Calu3 (cell line): ENCODE measurements around the gene TMEM82. TPM values are rescaled to one million over a fixed set of nuclear protein-coding genes. Genes with fewer than 3 reads are reported as not detected.

ENCODE experiments used
- BruUV-seq: library from RNA; stranded (reverse); fragments of 400-500 nt; replicated peaks from 2 replicates; lab custom pipeline; 2021; lab: Mats Ljungman, UMichigan
- CTCF ChIA-PET: fragments of 300-600 bp; sonication (Branson Sonifier 250); formaldehyde crosslinking; loops from one replicate; lab custom pipeline; 2022; ENCODE audit warnings: antibody characterized with exemption; lab: Charles Lee
- DNase-seq: peaks from one replicate; pipeline ENCODE4 v3.0.0; 2022
- H3K27ac Mint-ChIP-seq: one replicate; pipeline ENCODE4 v1.8.0; 2022; ENCODE audit warnings: mixed read lengths; ENCODE audit not compliant: unreplicated experiment
- H3K27me3 Mint-ChIP-seq: one replicate; pipeline ENCODE4 v1.8.0; 2022; ENCODE audit warnings: mixed read lengths; ENCODE audit not compliant: unreplicated experiment
- H3K36me3 Mint-ChIP-seq: one replicate; pipeline ENCODE4 v1.8.0; 2022; ENCODE audit warnings: mild to moderate bottlenecking, moderate library complexity, mixed read lengths; ENCODE audit not compliant: insufficient read depth, unreplicated experiment
- H3K4me1 Mint-ChIP-seq: one replicate; pipeline ENCODE4 v1.8.0; 2022; ENCODE audit warnings: mild to moderate bottlenecking, low read depth, mixed read lengths; ENCODE audit not compliant: unreplicated experiment
- H3K4me3 Mint-ChIP-seq: one replicate; pipeline ENCODE4 v1.8.0; 2022; ENCODE audit warnings: mild to moderate bottlenecking, low read depth, moderate library complexity, mixed read lengths; ENCODE audit not compliant: unreplicated experiment
- H3K9me3 Mint-ChIP-seq: one replicate; pipeline ENCODE4 v1.8.0; 2022; ENCODE audit warnings: low read depth, mixed read lengths; ENCODE audit not compliant: unreplicated experiment
- CTCF ChIP-seq: fragments of 200-600 bp; IDR thresholded peaks from one replicate; pipeline ENCODE4 v1.8.0; 2022; ENCODE audit warnings: antibody characterized with exemption; ENCODE audit not compliant: unreplicated experiment
- intact Hi-C: fragments of 100-400 bp; cut with micrococcal nuclease; formaldehyde crosslinking; loops from one replicate; pipeline ENCODE4 v1.10.0; 2022; ENCODE audit not compliant: unreplicated experiment
- total RNA-seq: library from RNA; stranded (reverse); gene quantifications from 2 replicates; pipeline ENCODE4 v1.2.3, GENCODE V29; 2022

The TMEM82 gene
- total RNA-seq, 1 experiment from 2014 or later, result not detected

DNA sequence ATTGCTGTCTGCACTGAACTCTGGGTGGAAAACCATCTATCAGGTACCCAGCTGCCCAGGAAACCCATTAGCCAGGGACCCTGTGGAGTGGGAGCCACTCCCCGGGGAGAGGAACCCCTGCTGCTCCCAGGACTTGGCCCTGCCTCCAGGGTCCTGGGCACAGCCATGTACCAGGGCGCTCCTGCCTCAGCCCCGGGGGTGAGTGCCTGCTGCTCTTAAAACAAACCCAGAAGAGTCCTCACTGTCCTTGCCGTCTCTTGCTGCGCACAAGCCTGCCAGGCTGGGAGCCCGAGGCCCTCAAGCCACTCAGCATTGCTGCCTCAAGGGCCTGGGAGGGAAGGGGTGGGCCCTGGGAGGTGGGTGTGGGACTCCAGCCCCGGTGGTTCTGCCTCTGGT is 9.6 kb upstream of the TMEM82 start:
- Mint-ChIP-seq H3K4me3 (no peak overlapping the region), H3K27ac (no peak overlapping the region), H3K27me3 (no peaks in the 10 kb centered on the region), H3K4me1 (no peaks in the 10 kb centered on the region), H3K9me3 (no peaks in the 10 kb centered on the region), H3K36me3 (peaks cover 7% of the 10 kb centered on the region)
- CTCF ChIA-PET, result no interaction called here
- no peak for DNase-seq
- no peak for TF ChIP-seq CTCF
- BruUV-seq, result no TSS peak
- intact Hi-C loops, result no loop called here

GRCh38 chr1:15733218-15733725 is 9.0 kb upstream of the TMEM82 start:
- H3K4me1 Mint-ChIP-seq, result no peaks in the 10 kb centered on the region
- H3K27me3 Mint-ChIP-seq, result no peaks in the 10 kb centered on the region
- peaks cover 7% of the 10 kb centered on the region for H3K36me3 Mint-ChIP-seq
- no peak for DNase-seq
- no peak overlapping the region for H3K4me3 Mint-ChIP-seq
- no peak for TF ChIP-seq CTCF
- no peak overlapping the region for H3K27ac Mint-ChIP-seq
- CTCF ChIA-PET, result no interaction called here
- intact Hi-C loops, result no loop called here
- no TSS peak for BruUV-seq
- no peaks in the 10 kb centered on the region for H3K9me3 Mint-ChIP-seq

GRCh38 chr1:15733726-15734226 is 8.5 kb upstream of the TMEM82 start:
- no peak for DNase-seq
- intact Hi-C loops, result no loop called here
- Mint-ChIP-seq H3K9me3 (no peaks in the 10 kb centered on the region), H3K4me1 (no peaks in the 10 kb centered on the region), H3K4me3 (no peak overlapping the region), H3K36me3 (peaks cover 7% of the 10 kb centered on the region), H3K27me3 (no peaks in the 10 kb centered on the region), H3K27ac (no peak overlapping the region)
- BruUV-seq, result no TSS peak
- CTCF ChIA-PET, result no interaction called here
- no peak for TF ChIP-seq CTCF

DNA sequence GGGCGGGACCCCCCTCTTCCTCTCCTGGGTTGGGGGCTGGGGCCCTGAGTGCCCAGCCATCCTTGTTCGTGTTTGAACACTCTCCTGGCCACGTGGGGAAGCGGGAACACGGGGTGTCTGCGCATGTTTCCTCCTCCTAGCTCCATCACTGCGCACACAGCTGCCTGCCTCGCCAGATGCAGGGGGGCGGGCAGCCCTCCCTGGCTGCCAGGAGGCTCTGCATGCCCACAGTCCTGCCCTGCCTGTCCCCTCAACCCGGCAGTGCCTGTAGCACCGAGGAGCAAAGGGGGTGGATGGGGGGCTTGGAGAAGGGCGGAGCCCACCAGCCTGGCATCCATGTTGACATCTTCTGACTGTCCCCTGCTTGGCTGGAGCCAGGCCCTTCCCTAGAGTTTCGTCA is 8.0 kb upstream of the TMEM82 start:
- Mint-ChIP-seq H3K9me3 (no peaks in the 10 kb centered on the region), H3K36me3 (peaks cover 7% of the 10 kb centered on the region), H3K27me3 (no peaks in the 10 kb centered on the region), H3K4me1 (no peaks in the 10 kb centered on the region), H3K4me3 (no peak overlapping the region), H3K27ac (no peak overlapping the region)
- DNase-seq, result no peak
- intact Hi-C loops, result no loop called here
- BruUV-seq, result no TSS peak
- no peak for TF ChIP-seq CTCF
- CTCF ChIA-PET, result interaction anchor here (1.2 kb wide), 1 partner anchor 37 kb away, joined by 11 read pairs; no protein-coding TSS in a partner anchor
